Ovary (tissue), 9 donors: ENCODE data around the gene TSPO. TPM values are rescaled to one million over a fixed set of nuclear protein-coding genes. Genes with fewer than 3 reads are reported as not detected.

Experiments used
- DNase-seq, 5 donors: peaks; one replicate each; pipeline ENCODE4 v3.0.0-alpha.2; 2019 to 2020
- H3K27ac ChIP-seq, 2 donors: fragments of 200-600 bp; one replicate each; pipeline versions ENCODE4 v1.5.1 to v1.8.0; 2019 to 2022
- H3K27me3 ChIP-seq: fragments of 200-600 bp; one replicate; pipeline ENCODE4 v1.8.0; 2022
- H3K36me3 ChIP-seq: fragments of 200-600 bp; sonication (generic); one replicate; pipeline ENCODE4 v1.5.1; 2019
- H3K4me1 ChIP-seq: one replicate; pipeline ENCODE4 v1.8.1; 2013; ENCODE audit warnings: mild to moderate bottlenecking, moderate library complexity; ENCODE audit not compliant: insufficient read depth
- H3K4me3 ChIP-seq: fragments of 200-600 bp; sonication (generic); one replicate; pipeline ENCODE4 v1.5.1; 2017
- H3K9me3 ChIP-seq, 2 donors: fragments of 200-600 bp in 1 of 2; sonication (generic) in 1 of 2; one replicate each; pipeline versions ENCODE4 v1.5.1 to v1.8.1; 2013 to 2019; ENCODE audit warnings: mild to moderate bottlenecking in 1 of 2, moderate library complexity in 1 of 2
- CTCF ChIP-seq, 3 donors: fragments of 450-650 bp in 2 of 3; fragments of 200-600 bp in 1 of 3; IDR thresholded peaks; one replicate each; pipeline versions ENCODE4 v1.5.1 to v1.8.0; 2016 to 2022; ENCODE audit warnings: antibody characterized with exemption in 3 of 3, mild to moderate bottlenecking in 1 of 3
- EP300 ChIP-seq: sonication (generic); formaldehyde crosslinking; IDR thresholded peaks from one replicate; pipeline ENCODE4 v1.6.1; 2017; ENCODE audit warnings: antibody characterized with exemption
- POLR2A ChIP-seq: fragments of 450-650 bp; IDR thresholded peaks from one replicate; pipeline ENCODE4 v1.6.1; 2017; ENCODE audit warnings: antibody characterized with exemption, mild to moderate bottlenecking, moderate library complexity
- WGBS, 3 donors: extraction: QIAGEN DNeasy Blood & Tissue Kit in 1 of 3; methylation state at CpG; one replicate each; pipeline versions ENCODE4 v1.1.5 to v1.1.7; 2013 to 2017; 5-methylcytosine and 5-hydroxymethylcytosine counted together
- intact Hi-C, 4 donors: fragments of 100-400 bp; cut with DNase I; formaldehyde crosslinking; loops; one replicate each; pipeline versions ENCODE4 v1.11.0 to v1.15.1; 2022 to 2023
- polyA plus RNA-seq, 2 donors: library from polyadenylated mRNA; stranded (reverse); fragments of 200-250 nt in 1 of 2; fragments of 350-450 nt in 1 of 2; fragmentation: Illumina TruSeq in 1 of 2; extraction: RNeasy Lipid Tissue Mini Kit (QIAGEN cat#74804) in 1 of 2; gene quantifications; one replicate each; pipeline ENCODE4 v1.2.3, GENCODE V29; 2013 to 2014
- total RNA-seq, 7 donors: library from RNA; depleted of rRNA in 2 of 7; stranded (reverse); fragments of >200 nt in 2 of 7; fragmentation: NEBNext Ultra II Directional in 3 of 7; extraction: Animal tissue kit (Norgen Biotek cat#: 25700) in 3 of 7; gene quantifications; one replicate each; pipeline versions ENCODE4 v1.1.0 to v1.2.4, GENCODE V29; 2016 to 2023
- donor health status: DM: no; HTN: no; CAD: no; lungs with moderate emphysema.
- donor health status: DM: no; HTN: no; CAD: no.
- donor health status: Bipolar disorder and iron deficiency.
- donor health status: DM: yes; HTN: yes; CAD: no.
- donor health status: DM: no; HTN: no; CAD: no.
- donor health status: DM: yes; HTN: yes; CAD: no.

The TSPO gene
- total and polyA plus RNA-seq, 9 donors, result 1.3 to 263 (median 79.1) TPM

- no peak for DNase-seq
- 85 to 88% (median 87%) methylated on average over 17 of the region's 17 CpGs for WGBS, 3 donors
- Histone ChIP-seq H3K36me3 (no peaks in the 10 kb centered on the region), H3K27me3 (no peaks in the 10 kb centered on the region), H3K4me3 (no peak overlapping the region), H3K9me3 (no peaks in the 10 kb centered on the region), H3K4me1 (no peaks in the 10 kb centered on the region), H3K27ac (no peak overlapping the region)
- intact Hi-C loops, result no loop called here
- TF ChIP-seq EP300 (no peak), CTCF (IDR thresholded peaks at IDR 0.05) (no peak), POLR2A (no peak)
These were observed 48.7 kb downstream of the TSPO start for GRCh38 chr22:43200031-43200430.

- 82 to 91% (median 87%) methylated on average over 13 of the region's 13 CpGs for WGBS, 3 donors
- Histone ChIP-seq H3K27ac (no peak overlapping the region), H3K9me3 (no peaks in the 10 kb centered on the region), H3K27me3 (no peaks in the 10 kb centered on the region), H3K4me1 (no peaks in the 10 kb centered on the region), H3K36me3 (no peaks in the 10 kb centered on the region), H3K4me3 (no peak overlapping the region)
- TF ChIP-seq POLR2A (no peak), CTCF (IDR thresholded peaks at IDR 0.05) (no peak), EP300 (no peak)
- no peak for DNase-seq
- intact Hi-C loops, result no loop called here
These were observed 49.2 kb downstream of the TSPO start for GRCh38 chr22:43200555-43200954.

- no peaks in the 10 kb centered on the region for H3K36me3 ChIP-seq
- no peaks in the 10 kb centered on the region for H3K4me1 ChIP-seq
- no peaks in the 10 kb centered on the region for H3K9me3 ChIP-seq
- 93 to 95% (median 94%) methylated on average over 26 of the region's 26 CpGs for WGBS, 3 donors
- no peak overlapping the region for H3K27ac ChIP-seq
- no peaks in the 10 kb centered on the region for H3K27me3 ChIP-seq
- no peak for DNase-seq
- H3K4me3 ChIP-seq, result no peak overlapping the region
- TF ChIP-seq POLR2A (no peak), CTCF (IDR thresholded peaks at IDR 0.05) (no peak), EP300 (no peak)
- intact Hi-C loops, result no loop called here
These were observed 50.3 kb downstream of the TSPO start for GRCh38 chr22:43201486-43202219.

- H3K27ac ChIP-seq, result no peak overlapping the region
- no peaks in the 10 kb centered on the region for H3K4me1 ChIP-seq
- H3K4me3 ChIP-seq, result no peak overlapping the region
- WGBS, 3 donors, result 94 to 96% (median 94%) methylated on average over 10 of the region's 10 CpGs
- DNase-seq, result peak in 1 of 5 donors; percentile 19
- no peaks in the 10 kb centered on the region for H3K9me3 ChIP-seq
- H3K27me3 ChIP-seq, result no peaks in the 10 kb centered on the region
- H3K36me3 ChIP-seq, result no peaks in the 10 kb centered on the region
- no peak for TF ChIP-seq POLR2A
- no peak for TF ChIP-seq CTCF (IDR thresholded peaks at IDR 0.05)
- no peak for TF ChIP-seq EP300
- intact Hi-C loops, result no loop called here
These were observed 51.0 kb downstream of the TSPO start for GRCh38 chr22:43202326-43202725.
